ENCODE data around the gene COPS4. TPM values are rescaled to one million over a fixed set of nuclear protein-coding genes. Genes with fewer than 3 reads are reported as not detected.
A peak's percentile ranks its signal among the peaks of the same experiment; 100 is the strongest.
"Not testable (repeated sequence)": the region's sequence is repeated elsewhere in the genome, so short reads cannot be mapped to it uniquely, and the experiment has no call there.

COPS4 gene
- total RNA-seq (69.1 TPM), polyA plus RNA-seq (ENCODE audit: insufficient read depth in 1 of 8, insufficient read length in 8 of 8, low replicate concordance in 1 of 8) (10 to 100 TPM; 54.1 to 67.6 (median 60.5) TPM)
- long read RNA-seq, donor 1, transcript COPS4-201 (10 exons, 1,744 nt): major isoform, 15 of 17 reads
- long read RNA-seq, donor 1, partial matches to known transcripts: 0 of 17 reads
- long read RNA-seq, donor 1, other reads (novel, unspliced or antisense): 0 of 17 reads
- long read RNA-seq, donor 2, partial matches to known transcripts: 0 of 2 reads
- long read RNA-seq, donor 2, other reads (novel, unspliced or antisense): 0 of 2 reads
- long read RNA-seq, donor 3, transcript COPS4-201 (10 exons, 1,744 nt): major isoform, 31 of 33 reads
- long read RNA-seq, donor 3, partial matches to known transcripts: 0 of 33 reads
- long read RNA-seq, donor 3, other reads (novel, unspliced or antisense): 0 of 33 reads
- long read RNA-seq, donor 4, transcript COPS4-201 (10 exons, 1,744 nt): major isoform, 19 of 24 reads
- long read RNA-seq, donor 4, partial matches to known transcripts: 0 of 24 reads
- long read RNA-seq, donor 4, other reads (novel, unspliced or antisense): 0 of 24 reads
- long read RNA-seq, donor 5, transcript COPS4-209 (11 exons, 1,695 nt): minor isoform, 8 of 94 reads
- long read RNA-seq, donor 5, transcript COPS4-201 (10 exons, 1,744 nt): major isoform, 73 of 94 reads
- long read RNA-seq, donor 5, partial matches to known transcripts: 10 of 94 reads
- long read RNA-seq, donor 5, other reads (novel, unspliced or antisense): 0 of 94 reads
- long read RNA-seq, donor 6, transcript COPS4-201 (10 exons, 1,744 nt): major isoform, 57 of 73 reads
- long read RNA-seq, donor 6, transcript COPS4-209 (11 exons, 1,695 nt): minor isoform, 9 of 73 reads
- long read RNA-seq, donor 6, partial matches to known transcripts: 0 of 73 reads
- long read RNA-seq, donor 6, other reads (novel, unspliced or antisense): 0 of 73 reads
- long read RNA-seq, donor 7, transcript COPS4-201 (10 exons, 1,744 nt): major isoform, 41 of 48 reads
- long read RNA-seq, donor 7, partial matches to known transcripts: 6 of 48 reads
- long read RNA-seq, donor 7, other reads (novel, unspliced or antisense): 0 of 48 reads
- long read RNA-seq, donor 8, transcript COPS4-201 (10 exons, 1,744 nt): major isoform, 25 of 31 reads
- long read RNA-seq, donor 8, partial matches to known transcripts: 0 of 31 reads
- long read RNA-seq, donor 8, other reads (novel, unspliced or antisense): 0 of 31 reads
- long read RNA-seq, donor 9, transcript COPS4-201 (10 exons, 1,744 nt): major isoform, 18 of 23 reads
- long read RNA-seq, donor 9, partial matches to known transcripts: 0 of 23 reads
- long read RNA-seq, donor 9, other reads (novel, unspliced or antisense): 0 of 23 reads
- long read RNA-seq, donor 10, transcript COPS4-201 (10 exons, 1,744 nt): major isoform, 38 of 51 reads
- long read RNA-seq, donor 10, transcript COPS4-209 (11 exons, 1,695 nt): minor isoform, 6 of 51 reads
- long read RNA-seq, donor 10, partial matches to known transcripts: 5 of 51 reads
- long read RNA-seq, donor 10, other reads (novel, unspliced or antisense): 0 of 51 reads
- long read RNA-seq, donor 11, transcript COPS4-201 (10 exons, 1,744 nt): major isoform, 32 of 37 reads
- long read RNA-seq, donor 11, partial matches to known transcripts: 0 of 37 reads
- long read RNA-seq, donor 11, other reads (novel, unspliced or antisense): 0 of 37 reads

- Histone ChIP-seq H3K4me3 (ENCODE audit: low read length) (peak within 1 kb of the TSS; percentile 62), H3K27ac (ENCODE audit: low read length) (peak within 1 kb of the TSS; percentile 95), H3K4me1 (ENCODE audit: control insufficient read depth, insufficient read depth, low read length) (peaks cover 11% of the 10 kb centered on the region), H3K9me3 (replicated peaks; ENCODE audit: control insufficient read depth, low read depth, low read length) (no peaks in the 10 kb centered on the region), H3K36me3 (ENCODE audit: control insufficient read depth, insufficient read depth, low read length) (no peaks in the 10 kb centered on the region), H3K27me3 (ENCODE audit: control insufficient read depth, insufficient read depth, low read length) (no peaks in the 10 kb centered on the region)
- 0% methylated on average over 32 of the region's 39 CpGs for WGBS (ENCODE audit: insufficient coverage)
- DNase-seq: peak; percentile 100
These were observed at the start of gene COPS4 for GRCh38 chr4:83034630-83035494. TSS of gene COPS4 (plus strand) at chr4:83035183. CDS start at chr4:83035225, 42 bp downstream.

GRCh38 chr4:82987519-82987918, 47.5 kb upstream of the COPS4 start:
- not testable (repeated sequence) for H3K4me1 ChIP-seq (ENCODE audit: control insufficient read depth, insufficient read depth, low read length); H3K36me3 ChIP-seq (ENCODE audit: control insufficient read depth, insufficient read depth, low read length); H3K27me3 ChIP-seq (ENCODE audit: control insufficient read depth, insufficient read depth, low read length); H3K27ac ChIP-seq (ENCODE audit: low read length); H3K9me3 ChIP-seq (replicated peaks; ENCODE audit: control insufficient read depth, low read depth, low read length); DNase-seq; H3K4me3 ChIP-seq (ENCODE audit: low read length)

- Histone ChIP-seq H3K9me3 (replicated peaks; ENCODE audit: control insufficient read depth, low read depth, low read length) (no peaks in the 10 kb centered on the region), H3K4me1 (ENCODE audit: control insufficient read depth, insufficient read depth, low read length) (no peaks in the 10 kb centered on the region)
- WGBS (ENCODE audit: insufficient coverage): no CpG with 5 or more reads among the region's 2 CpGs
These were observed 46.6 kb upstream of the COPS4 start for GRCh38 chr4:82988323-82988832.

GRCh38 chr4:82989575-82990429, 45.2 kb upstream of the COPS4 start:
- H3K36me3 ChIP-seq (ENCODE audit: control insufficient read depth, insufficient read depth, low read length): no peaks in the 10 kb centered on the region
- WGBS (ENCODE audit: insufficient coverage): no CpG with 5 or more reads among the region's 2 CpGs
- H3K27me3 ChIP-seq (ENCODE audit: control insufficient read depth, insufficient read depth, low read length): no peaks in the 10 kb centered on the region
- no peak overlapping the region for H3K27ac ChIP-seq (ENCODE audit: low read length)
- DNase-seq: no peak
- H3K4me1 ChIP-seq (ENCODE audit: control insufficient read depth, insufficient read depth, low read length): no peaks in the 10 kb centered on the region
- H3K9me3 ChIP-seq (replicated peaks; ENCODE audit: control insufficient read depth, low read depth, low read length): no peaks in the 10 kb centered on the region
- H3K4me3 ChIP-seq (ENCODE audit: low read length): no peak overlapping the region

More at GRCh38 chr4:82988323-82988832, 46.6 kb upstream of the COPS4 start:
- Histone ChIP-seq H3K36me3 (ENCODE audit: control insufficient read depth, insufficient read depth, low read length) (peaks cover 4% of the 10 kb centered on the region), H3K27me3 (ENCODE audit: control insufficient read depth, insufficient read depth, low read length) (no peaks in the 10 kb centered on the region), H3K4me3 (ENCODE audit: low read length) (no peak overlapping the region), H3K27ac (ENCODE audit: low read length) (no peak overlapping the region)
- DNase-seq: no peak

- Histone ChIP-seq H3K36me3 (ENCODE audit: control insufficient read depth, insufficient read depth, low read length) (no peaks in the 10 kb centered on the region), H3K4me3 (ENCODE audit: low read length) (no peak overlapping the region), H3K27me3 (ENCODE audit: control insufficient read depth, insufficient read depth, low read length) (no peaks in the 10 kb centered on the region), H3K4me1 (ENCODE audit: control insufficient read depth, insufficient read depth, low read length) (no peaks in the 10 kb centered on the region), H3K27ac (ENCODE audit: low read length) (no peak overlapping the region), H3K9me3 (replicated peaks; ENCODE audit: control insufficient read depth, low read depth, low read length) (no peaks in the 10 kb centered on the region)
- no peak for DNase-seq
- WGBS (ENCODE audit: insufficient coverage): 100% methylated on average over 1 of the region's 4 CpGs
These were observed 40.1 kb upstream of the COPS4 start for GRCh38 chr4:82994834-82995233.

GRCh38 chr4:82998898-82999297, 36.1 kb upstream of the COPS4 start:
- H3K4me3 ChIP-seq (ENCODE audit: low read length): no peak overlapping the region
- no peaks in the 10 kb centered on the region for H3K36me3 ChIP-seq (ENCODE audit: control insufficient read depth, insufficient read depth, low read length)
- no peak for DNase-seq
- no peaks in the 10 kb centered on the region for H3K4me1 ChIP-seq (ENCODE audit: control insufficient read depth, insufficient read depth, low read length)
- H3K27me3 ChIP-seq (ENCODE audit: control insufficient read depth, insufficient read depth, low read length): no peaks in the 10 kb centered on the region
- H3K27ac ChIP-seq (ENCODE audit: low read length): no peak overlapping the region
- H3K9me3 ChIP-seq (replicated peaks; ENCODE audit: control insufficient read depth, low read depth, low read length): no peaks in the 10 kb centered on the region

- no peaks in the 10 kb centered on the region for H3K27me3 ChIP-seq (ENCODE audit: control insufficient read depth, insufficient read depth, low read length)
- H3K36me3 ChIP-seq (ENCODE audit: control insufficient read depth, insufficient read depth, low read length): no peaks in the 10 kb centered on the region
- H3K27ac ChIP-seq (ENCODE audit: low read length): no peak overlapping the region
- H3K9me3 ChIP-seq (replicated peaks; ENCODE audit: control insufficient read depth, low read depth, low read length): no peaks in the 10 kb centered on the region
- DNase-seq: no peak
- WGBS (ENCODE audit: insufficient coverage): 90% methylated on average over 2 of the region's 3 CpGs
- H3K4me1 ChIP-seq (ENCODE audit: control insufficient read depth, insufficient read depth, low read length): no peaks in the 10 kb centered on the region
- H3K4me3 ChIP-seq (ENCODE audit: low read length): no peak overlapping the region
These were observed 32.7 kb upstream of the COPS4 start for GRCh38 chr4:83002329-83002728.

GRCh38 chr4:83003044-83003791, 31.8 kb upstream of the COPS4 start:
- H3K9me3 ChIP-seq (replicated peaks; ENCODE audit: control insufficient read depth, low read depth, low read length); H3K4me1 ChIP-seq (ENCODE audit: control insufficient read depth, insufficient read depth, low read length); H3K4me3 ChIP-seq (ENCODE audit: low read length); H3K27ac ChIP-seq (ENCODE audit: low read length); H3K36me3 ChIP-seq (ENCODE audit: control insufficient read depth, insufficient read depth, low read length); H3K27me3 ChIP-seq (ENCODE audit: control insufficient read depth, insufficient read depth, low read length); DNase-seq: not testable (repeated sequence)
- 89% methylated on average over 5 of the region's 14 CpGs for WGBS (ENCODE audit: insufficient coverage)

Measured in muscle of leg (tissue), 16 donors.